Measurements from ENCODE around the gene TET3.

DNA sequence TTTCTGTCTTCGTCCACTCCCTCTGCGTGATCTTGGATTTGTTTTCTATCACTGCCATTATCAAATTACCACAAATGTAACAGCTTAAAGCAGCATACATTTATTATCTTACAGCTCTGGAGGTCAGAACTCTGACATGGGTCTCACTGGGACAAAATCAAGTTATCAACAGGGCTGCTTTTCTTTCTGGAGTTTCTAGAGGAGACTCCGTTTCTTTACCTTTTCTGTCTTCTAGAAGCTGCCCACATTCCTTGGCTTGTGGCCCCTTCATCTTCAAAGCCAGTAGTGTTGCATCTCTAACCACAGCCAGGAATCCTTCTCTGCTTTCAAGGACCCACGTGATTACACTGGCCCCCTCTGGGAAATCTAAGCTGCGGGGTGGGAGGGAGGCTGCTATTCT, 21.9 kb upstream of the TET3 start:
- TF ChIP-seq, protein P1, sequence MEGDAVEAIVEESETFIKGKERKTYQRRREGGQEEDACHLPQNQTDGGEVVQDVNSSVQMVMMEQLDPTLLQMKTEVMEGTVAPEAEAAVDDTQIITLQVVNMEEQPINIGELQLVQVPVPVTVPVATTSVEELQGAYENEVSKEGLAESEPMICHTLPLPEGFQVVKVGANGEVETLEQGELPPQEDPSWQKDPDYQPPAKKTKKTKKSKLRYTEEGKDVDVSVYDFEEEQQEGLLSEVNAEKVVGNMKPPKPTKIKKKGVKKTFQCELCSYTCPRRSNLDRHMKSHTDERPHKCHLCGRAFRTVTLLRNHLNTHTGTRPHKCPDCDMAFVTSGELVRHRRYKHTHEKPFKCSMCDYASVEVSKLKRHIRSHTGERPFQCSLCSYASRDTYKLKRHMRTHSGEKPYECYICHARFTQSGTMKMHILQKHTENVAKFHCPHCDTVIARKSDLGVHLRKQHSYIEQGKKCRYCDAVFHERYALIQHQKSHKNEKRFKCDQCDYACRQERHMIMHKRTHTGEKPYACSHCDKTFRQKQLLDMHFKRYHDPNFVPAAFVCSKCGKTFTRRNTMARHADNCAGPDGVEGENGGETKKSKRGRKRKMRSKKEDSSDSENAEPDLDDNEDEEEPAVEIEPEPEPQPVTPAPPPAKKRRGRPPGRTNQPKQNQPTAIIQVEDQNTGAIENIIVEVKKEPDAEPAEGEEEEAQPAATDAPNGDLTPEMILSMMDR (IDR thresholded peaks at IDR 0.05), result no peak
- TF ChIP-seq POLR2A (IDR thresholded peaks at IDR 0.05), result no peak

All from testis (tissue), 2 donors.